ENCODE results near the gene CNDP1.

DNA sequence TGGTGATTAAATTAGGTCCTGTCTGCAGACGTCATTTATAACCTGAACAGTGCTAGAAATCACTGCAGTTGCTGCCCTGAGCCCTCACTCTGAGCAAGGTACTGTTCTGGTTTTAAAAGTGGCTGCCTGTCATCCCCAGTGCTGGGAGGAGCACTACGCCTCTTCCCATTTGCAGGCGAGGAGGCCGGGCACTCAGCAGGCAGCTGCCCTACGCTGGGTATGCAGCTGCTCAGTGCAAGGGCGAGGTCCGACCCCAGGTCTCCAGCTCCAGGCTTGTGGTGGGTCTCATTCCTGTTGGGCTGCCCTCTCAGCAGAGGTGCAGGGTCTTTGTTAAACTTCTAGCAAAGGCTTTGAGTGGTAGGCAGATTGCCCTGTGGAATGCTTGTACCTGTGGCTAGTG is 22.5 kb upstream of the CNDP1 start:
- TF ChIP-seq, protein P1, sequence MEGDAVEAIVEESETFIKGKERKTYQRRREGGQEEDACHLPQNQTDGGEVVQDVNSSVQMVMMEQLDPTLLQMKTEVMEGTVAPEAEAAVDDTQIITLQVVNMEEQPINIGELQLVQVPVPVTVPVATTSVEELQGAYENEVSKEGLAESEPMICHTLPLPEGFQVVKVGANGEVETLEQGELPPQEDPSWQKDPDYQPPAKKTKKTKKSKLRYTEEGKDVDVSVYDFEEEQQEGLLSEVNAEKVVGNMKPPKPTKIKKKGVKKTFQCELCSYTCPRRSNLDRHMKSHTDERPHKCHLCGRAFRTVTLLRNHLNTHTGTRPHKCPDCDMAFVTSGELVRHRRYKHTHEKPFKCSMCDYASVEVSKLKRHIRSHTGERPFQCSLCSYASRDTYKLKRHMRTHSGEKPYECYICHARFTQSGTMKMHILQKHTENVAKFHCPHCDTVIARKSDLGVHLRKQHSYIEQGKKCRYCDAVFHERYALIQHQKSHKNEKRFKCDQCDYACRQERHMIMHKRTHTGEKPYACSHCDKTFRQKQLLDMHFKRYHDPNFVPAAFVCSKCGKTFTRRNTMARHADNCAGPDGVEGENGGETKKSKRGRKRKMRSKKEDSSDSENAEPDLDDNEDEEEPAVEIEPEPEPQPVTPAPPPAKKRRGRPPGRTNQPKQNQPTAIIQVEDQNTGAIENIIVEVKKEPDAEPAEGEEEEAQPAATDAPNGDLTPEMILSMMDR (conservative IDR thresholded peaks at IDR 0.05) = no peak
- TF ChIP-seq ZFX (IDR thresholded peaks at IDR 0.05) = no peak
